ENCODE data around the gene FAM210A. TPM values are rescaled to one million over a fixed set of nuclear protein-coding genes. Genes with fewer than 3 reads are reported as not detected.
A peak's percentile ranks its signal among the peaks of the same experiment; 100 is the strongest.

Gene FAM210A
- total RNA-seq, 1 experiment from 2014 or later = 23.0 TPM

- DNase-seq (ENCODE audit: low read depth) = no peak
Observed at GRCh38 chr18:13621886-13622619, 104.3 kb downstream of the FAM210A start.

GRCh38 chr18:13621446-13621849 lies 104.9 kb downstream of the FAM210A start:
- no peak for DNase-seq (ENCODE audit: low read depth)

DNA sequence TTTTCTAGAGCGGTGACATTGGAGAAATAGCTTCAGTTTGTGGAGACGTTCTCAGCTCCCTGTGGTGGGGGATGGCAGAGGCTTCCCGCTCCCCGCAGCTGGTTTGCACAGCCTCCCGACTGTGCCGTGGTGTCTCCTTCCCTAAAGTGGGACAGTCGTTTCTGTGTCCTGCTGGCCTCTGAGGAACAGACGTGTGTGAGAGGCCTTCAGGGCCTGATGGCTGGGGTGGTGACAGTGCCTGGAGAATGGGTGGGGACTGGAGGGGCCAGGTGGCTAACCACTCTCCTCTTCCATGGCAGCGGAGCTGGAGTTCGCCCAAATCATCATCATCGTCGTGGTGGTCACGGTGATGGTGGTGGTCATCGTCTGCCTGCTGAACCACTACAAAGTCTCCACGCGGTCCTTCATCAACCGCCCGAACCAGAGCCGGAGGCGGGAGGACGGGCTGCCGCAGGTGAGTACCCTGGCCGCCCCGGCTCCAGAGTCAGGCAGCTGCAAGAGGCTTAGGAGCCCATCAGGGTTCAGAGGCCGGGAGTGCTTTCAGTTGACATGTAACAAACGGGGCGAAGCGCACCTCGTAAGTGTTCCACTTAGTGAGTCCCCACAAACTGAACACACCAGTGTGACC lies 105.4 kb downstream of the FAM210A start:
- DNase-seq (ENCODE audit: low read depth) = no peak

GRCh38 chr18:13620206-13620672 lies 106.1 kb downstream of the FAM210A start:
- DNase-seq (ENCODE audit: low read depth) = no peak

DNA sequence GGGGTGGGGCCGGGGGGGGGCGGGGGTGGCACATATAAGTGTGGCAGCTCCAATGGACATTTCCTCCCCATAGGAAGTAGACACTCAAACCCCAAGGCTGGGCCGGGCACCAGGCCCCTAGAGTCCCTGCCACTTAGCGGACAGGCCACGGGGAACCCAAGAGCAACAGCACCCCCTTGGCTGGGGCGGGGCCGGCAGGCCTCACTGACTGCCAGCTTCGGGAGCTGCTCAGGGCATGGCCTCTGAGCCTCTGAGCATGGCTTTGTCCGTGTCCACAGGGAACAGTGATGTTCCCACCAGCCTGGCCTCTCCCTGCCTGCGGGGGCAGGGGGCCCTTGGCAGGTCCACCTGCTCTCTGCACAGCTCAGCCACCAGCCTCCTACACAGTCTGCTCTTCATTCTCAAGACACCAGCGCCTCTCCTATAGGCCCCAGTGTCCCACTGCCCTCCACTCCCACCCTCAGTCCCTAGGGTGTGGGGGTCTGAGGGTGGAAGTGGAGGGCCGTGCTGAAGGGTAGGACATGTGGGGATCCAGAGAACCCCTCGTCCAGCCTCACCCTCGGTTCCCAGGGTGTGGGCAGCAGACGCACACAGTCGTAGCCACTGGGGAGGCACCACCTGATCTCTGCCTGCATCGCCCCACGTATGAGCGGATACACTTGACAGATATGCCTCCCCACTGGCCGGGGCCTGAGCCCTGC lies 106.7 kb downstream of the FAM210A start:
- no peak for DNase-seq (ENCODE audit: low read depth)

DNA sequence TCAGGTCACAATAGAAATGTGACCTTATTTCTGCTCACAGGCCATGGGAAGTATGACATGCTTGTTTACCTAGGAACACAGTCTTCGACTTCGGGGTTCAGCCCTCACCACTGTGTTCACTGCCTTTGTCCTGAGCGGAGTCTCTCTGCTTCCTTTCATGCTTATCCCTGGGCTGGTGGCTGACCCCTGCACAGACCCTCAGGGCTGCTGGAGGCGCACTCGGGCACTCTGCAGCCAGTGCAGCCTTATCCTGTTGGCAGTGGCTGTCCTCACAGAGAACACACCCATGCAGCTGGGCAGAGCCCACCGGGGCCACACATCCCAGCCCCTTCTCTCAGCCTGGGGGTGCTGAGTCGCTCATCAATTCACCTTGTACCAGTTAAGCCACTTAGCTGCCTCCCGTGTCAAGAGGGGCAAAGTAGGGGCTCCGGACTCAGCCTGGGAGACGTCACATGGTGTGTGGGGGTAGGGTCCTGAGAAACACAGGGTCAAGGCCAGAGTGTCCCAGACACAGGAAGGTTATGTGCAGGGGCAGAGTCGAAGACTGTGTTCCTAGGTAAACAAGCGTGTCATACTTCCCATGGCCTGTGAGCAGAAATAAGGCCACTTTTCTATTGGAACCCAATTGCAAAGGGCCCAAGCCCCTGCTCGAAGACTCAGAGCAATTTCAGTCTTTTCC lies 107.5 kb downstream of the FAM210A start:
- DNase-seq (ENCODE audit: low read depth) = no peak

- no peak for DNase-seq (ENCODE audit: low read depth)
Observed at GRCh38 chr18:13617826-13618515, 108.4 kb downstream of the FAM210A start.

DNA sequence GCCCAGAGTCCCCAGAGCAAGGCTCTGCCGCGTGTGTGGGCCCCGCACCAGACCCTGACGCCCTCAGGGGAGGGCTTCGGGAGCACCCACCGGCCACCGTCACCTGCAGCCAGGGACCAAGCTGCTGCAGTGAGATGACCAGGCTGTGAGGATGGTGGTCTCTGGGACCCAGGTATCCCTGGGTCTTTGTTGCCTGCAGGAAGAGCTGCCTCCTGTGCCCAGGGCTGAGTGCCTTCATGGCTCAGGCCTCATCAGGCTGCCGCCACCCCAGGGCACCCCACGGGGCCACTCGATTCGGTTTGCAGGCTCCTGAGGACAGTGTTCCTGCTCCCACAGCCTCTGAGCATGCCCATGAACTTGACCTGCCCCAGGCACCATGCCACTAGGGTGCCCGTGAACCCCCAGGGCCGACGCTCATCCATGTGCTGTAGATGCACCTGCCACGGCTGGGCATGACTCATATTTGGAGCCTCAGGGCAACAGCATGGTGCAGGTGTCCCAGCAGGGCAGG lies 109.8 kb downstream of the FAM210A start:
- DNase-seq (ENCODE audit: low read depth) = no peak

- no peak for DNase-seq (ENCODE audit: low read depth)
Observed at GRCh38 chr18:13616041-13616440, 110.3 kb downstream of the FAM210A start.

DNA sequence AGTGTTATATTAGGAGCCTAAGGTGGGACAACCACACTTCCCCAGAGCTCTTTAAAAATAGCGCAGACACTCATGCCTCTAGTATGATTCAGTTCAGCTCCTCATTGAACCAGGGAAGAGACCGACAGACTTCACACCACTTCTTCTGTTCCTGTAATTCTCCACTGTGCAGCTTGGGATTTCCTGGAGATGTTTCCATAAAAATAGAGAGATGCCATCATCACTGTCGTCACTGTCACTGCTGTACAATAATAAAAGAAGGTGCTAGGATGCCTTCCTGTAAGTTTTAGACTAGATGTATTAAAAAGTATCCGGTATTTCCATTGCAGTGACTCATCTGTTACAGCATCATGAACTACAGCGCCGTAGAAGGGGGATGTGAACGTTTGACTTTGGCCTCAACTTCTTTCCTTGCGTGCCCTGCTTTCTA lies 110.9 kb downstream of the FAM210A start:
- DNase-seq (ENCODE audit: low read depth) = peak; percentile 3

- DNase-seq (ENCODE audit: low read depth) = no peak
Observed at GRCh38 chr18:13614641-13615288, 111.6 kb downstream of the FAM210A start.

DNA sequence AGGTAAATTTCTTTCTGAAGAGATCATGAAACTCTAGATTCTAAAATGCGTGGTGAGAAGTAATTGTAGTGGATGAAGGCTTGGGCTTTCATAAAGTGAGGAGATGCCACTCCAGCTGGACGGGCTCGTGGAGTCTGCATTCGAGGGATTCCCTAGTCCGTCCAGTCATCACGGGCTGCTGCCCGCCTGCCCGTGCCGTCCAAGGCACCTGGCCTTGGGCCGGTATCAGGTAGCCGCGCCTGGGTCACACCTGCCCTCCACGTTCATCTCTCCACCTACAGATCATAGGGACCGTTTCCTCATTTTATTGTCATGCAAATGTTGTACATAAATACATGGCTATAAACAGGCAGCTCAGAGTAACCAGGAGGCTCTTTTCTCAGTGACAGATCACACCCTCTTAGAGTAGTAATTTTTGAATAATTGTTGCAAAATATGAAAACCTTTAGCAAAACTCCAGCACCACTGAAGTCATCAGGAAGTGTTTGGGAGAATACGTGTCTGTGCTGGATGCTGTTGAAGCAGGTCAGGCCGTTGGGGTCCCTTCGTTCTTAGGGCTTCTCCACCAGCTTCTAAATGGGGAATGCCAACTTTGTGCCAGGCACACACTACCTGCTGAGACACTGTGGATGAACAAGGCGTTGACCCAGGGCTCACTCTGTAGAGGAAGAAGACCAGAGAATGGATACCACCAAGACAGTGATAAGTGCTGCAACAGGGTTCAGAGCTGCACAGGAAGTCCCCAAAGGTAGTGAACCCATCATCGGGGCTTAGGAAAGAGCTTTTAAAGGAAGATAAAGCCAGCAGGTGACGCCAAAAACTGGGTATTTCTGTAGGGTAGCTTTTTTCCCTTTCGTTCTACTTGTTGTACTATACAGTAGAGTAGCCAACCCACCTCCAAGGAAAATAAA lies 112.5 kb downstream of the FAM210A start:
- DNase-seq (ENCODE audit: low read depth) = no peak

Other genes with a start within 250 kb of the FAM210A start
- gene RNMT, start 115 bp upstream of the FAM210A start, total RNA-seq (2014; rRNA removed; shearing (Covaris generic)) = 15.6 and 21.9 TPM in 2 replicates
- gene MC5R, start 97.6 kb upstream of the FAM210A start, total RNA-seq (2014; rRNA removed; shearing (Covaris generic)) = not detected in 2 replicates
- gene MC2R, start 189.0 kb upstream of the FAM210A start, total RNA-seq (2014; rRNA removed; shearing (Covaris generic)) = not detected in 2 replicates

All from M059J (cell line).